Testis (tissue), 2 donors: Measurements from ENCODE around the gene TMEM178B.

Experiments used
- POLR2A ChIP-seq: fragments of 450-650 bp; IDR thresholded peaks from one replicate; pipeline ENCODE4 v1.6.1; 2017; ENCODE audit warnings: antibody characterized with exemption, mild to moderate bottlenecking, moderate library complexity
- TF ChIP-seq, protein P1 (sequence below), 3 experiments: fragments of 450-650 bp in 2 of 3; fragments of 200-600 bp in 1 of 3; sonication (generic) in 1 of 3; IDR thresholded peaks; one replicate each; pipeline ENCODE4 v1.5.1; 2016 to 2019; ENCODE audit warnings: antibody characterized with exemption in 3 of 3, mild to moderate bottlenecking in 2 of 3, moderate library complexity in 1 of 3

DNA sequence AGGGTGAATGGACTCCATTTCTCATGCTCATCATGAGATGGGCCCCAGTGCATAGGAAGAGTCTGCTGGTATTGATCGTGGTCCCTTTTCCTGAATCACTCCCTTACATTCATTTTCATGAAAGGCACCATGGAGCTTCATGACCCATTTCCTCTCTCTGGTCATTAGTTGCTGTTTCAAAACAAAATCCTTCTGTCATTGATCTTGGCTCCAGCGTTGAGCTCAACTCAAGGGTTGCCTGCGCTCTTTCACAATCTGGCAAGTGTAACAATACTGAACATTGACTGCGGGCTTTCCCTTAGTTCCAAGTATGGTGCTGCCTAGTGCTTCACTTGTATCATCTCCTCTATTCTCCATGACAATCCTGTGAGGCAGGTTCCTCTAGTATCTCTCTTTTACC is 197.6 kb downstream of the TMEM178B start:
- TF ChIP-seq, protein P1, sequence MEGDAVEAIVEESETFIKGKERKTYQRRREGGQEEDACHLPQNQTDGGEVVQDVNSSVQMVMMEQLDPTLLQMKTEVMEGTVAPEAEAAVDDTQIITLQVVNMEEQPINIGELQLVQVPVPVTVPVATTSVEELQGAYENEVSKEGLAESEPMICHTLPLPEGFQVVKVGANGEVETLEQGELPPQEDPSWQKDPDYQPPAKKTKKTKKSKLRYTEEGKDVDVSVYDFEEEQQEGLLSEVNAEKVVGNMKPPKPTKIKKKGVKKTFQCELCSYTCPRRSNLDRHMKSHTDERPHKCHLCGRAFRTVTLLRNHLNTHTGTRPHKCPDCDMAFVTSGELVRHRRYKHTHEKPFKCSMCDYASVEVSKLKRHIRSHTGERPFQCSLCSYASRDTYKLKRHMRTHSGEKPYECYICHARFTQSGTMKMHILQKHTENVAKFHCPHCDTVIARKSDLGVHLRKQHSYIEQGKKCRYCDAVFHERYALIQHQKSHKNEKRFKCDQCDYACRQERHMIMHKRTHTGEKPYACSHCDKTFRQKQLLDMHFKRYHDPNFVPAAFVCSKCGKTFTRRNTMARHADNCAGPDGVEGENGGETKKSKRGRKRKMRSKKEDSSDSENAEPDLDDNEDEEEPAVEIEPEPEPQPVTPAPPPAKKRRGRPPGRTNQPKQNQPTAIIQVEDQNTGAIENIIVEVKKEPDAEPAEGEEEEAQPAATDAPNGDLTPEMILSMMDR (IDR thresholded peaks at IDR 0.05) = no peak
- no peak for TF ChIP-seq POLR2A
